H1 (cell line): Measurements from ENCODE around the gene ZFP91. TPM values are rescaled to one million over a fixed set of nuclear protein-coding genes. Genes with fewer than 3 reads are reported as not detected.

ENCODE experiments used
- CHD7 ChIP-seq: fragments of 300-600 bp; sonication (generic); IDR thresholded peaks from 2 replicates; pipeline ENCODE4 v1.7.1; 2012; ENCODE audit warnings: low read length, moderate library complexity, mild to moderate bottlenecking, inconsistent platforms; ENCODE audit not compliant: insufficient replicate concordance
- NANOG ChIP-seq: IDR thresholded peaks from 2 replicates; pipeline ENCODE4 v1.6.1; 2011; ENCODE audit warnings: low read length, low read depth, mild to moderate bottlenecking, inconsistent platforms; ENCODE audit not compliant: insufficient read depth, poor library complexity, severe bottlenecking
- SAP30 ChIP-seq: fragments of 300-600 bp; sonication (generic); IDR thresholded peaks from 2 replicates; pipeline ENCODE4 v1.7.1; 2012; ENCODE audit warnings: low read length, moderate library complexity, mild to moderate bottlenecking, inconsistent platforms; ENCODE audit not compliant: insufficient read depth, insufficient replicate concordance
- SP1 ChIP-seq: IDR thresholded peaks from 2 replicates; pipeline ENCODE4 v1.6.1; 2011; ENCODE audit warnings: low read depth, low read length
- polyA plus RNA-seq, 7 experiments: library from polyadenylated mRNA; depleted of rRNA in 3 of 7; stranded (reverse) in 5 of 7; unstranded in 2 of 7; fragments of >200 nt in 5 of 7; fragments of 200-250 nt in 2 of 7; gene quantifications; 1 replicate in 5 of 7; 2 replicates in 1 of 7; 4 replicates in 1 of 7; pipeline versions ENCODE4 v1.2.1 to v1.2.3, GENCODE V29; 2011 to 2013; ENCODE audit warnings: missing spikeins in 2 of 7, mixed read lengths in 2 of 7
- total RNA-seq: library from RNA; stranded (reverse); fragmentation: NEBNext Ultra II Directional; extraction: Animal tissue kit (Norgen Biotek cat#: 25700); gene quantifications from 2 replicates; pipeline ENCODE4 v1.2.1, GENCODE V29; 2021

ZFP91 gene
- total and polyA plus RNA-seq, 2 of the 8 experiments (the other 6 are each of a cell fraction or from before 2014, with no cell fraction given) = 10.7 to 29.0 TPM

GRCh38 chr11:58649623-58650022, 70.8 kb downstream of the ZFP91 start (continued):
- TF ChIP-seq CHD7 (no peak), SP1 (no peak), NANOG (no peak), SAP30 (no peak)
